K562 (cell line): ENCODE data around the gene NQO2. TPM values are rescaled to one million over a fixed set of nuclear protein-coding genes. Genes with fewer than 3 reads are reported as not detected.

Experiments used
- ARID1B ChIP-seq: fragments of 450-650 bp; IDR thresholded peaks from 2 replicates; pipeline ENCODE4 v1.6.1; 2016; ENCODE audit warnings: antibody characterized with exemption, mild to moderate bottlenecking, inconsistent platforms
- C11orf30 ChIP-seq: fragments of 450-650 bp; IDR thresholded peaks from 2 replicates; pipeline ENCODE4 v1.6.1; 2016; ENCODE audit warnings: low read depth, mild to moderate bottlenecking
- CBFA2T3 ChIP-seq: fragments of 450-650 bp; IDR thresholded peaks from 2 replicates; pipeline ENCODE4 v1.6.1; 2017
- ERF ChIP-seq: fragments of 450-650 bp; formaldehyde crosslinking; IDR thresholded peaks from 2 replicates; pipeline ENCODE4 v1.4.0; 2020; ENCODE audit warnings: mild to moderate bottlenecking, mixed read lengths
- HSF4 ChIP-seq: fragments of 250-450 bp; sonication (Bioruptor Pico); IDR thresholded peaks from 2 replicates; pipeline ENCODE4 v2.1.2; 2022; ENCODE audit warnings: mild to moderate bottlenecking, moderate library complexity, borderline replicate concordance
- L3MBTL2 ChIP-seq: fragments of 450-650 bp; IDR thresholded peaks from 2 replicates; pipeline ENCODE4 v1.6.1; 2016; ENCODE audit warnings: mild to moderate bottlenecking, moderate library complexity
- LCOR ChIP-seq: sonication (generic); formaldehyde crosslinking; IDR thresholded peaks from 2 replicates; pipeline ENCODE4 v1.8.0; 2022; ENCODE audit warnings: mild to moderate bottlenecking, missing genetic modification reagents
- MTA3 ChIP-seq: fragments of 450-650 bp; formaldehyde crosslinking; IDR thresholded peaks from 2 replicates; pipeline ENCODE4 v1.6.1; 2017; ENCODE audit warnings: mild to moderate bottlenecking, borderline replicate concordance
- NFIX ChIP-seq: fragments of 250-450 bp; sonication (Bioruptor Pico); IDR thresholded peaks from 2 replicates; pipeline ENCODE4 v1.4.0; 2020; ENCODE audit warnings: low read depth, mild to moderate bottlenecking, moderate library complexity
- NRF1 ChIP-seq, 2 experiments: fragments of 450-650 bp; IDR thresholded peaks in 1 of 2; conservative IDR thresholded peaks in 1 of 2; 2 replicates each; pipeline ENCODE4 v1.6.1; 2014; ENCODE audit warnings: mild to moderate bottlenecking in 2 of 2
- NUFIP1 ChIP-seq: fragments of 450-650 bp; IDR thresholded peaks from 2 replicates; pipeline ENCODE4 v1.6.1; 2018; ENCODE audit not compliant: partially characterized antibody
- PPARD ChIP-seq: fragments of 250-450 bp; sonication (Bioruptor Pico); IDR thresholded peaks from 2 replicates; pipeline ENCODE4 v1.8.0; 2022; ENCODE audit warnings: inconsistent platforms, mild to moderate bottlenecking, moderate library complexity
- RBM25 ChIP-seq: fragments of 200-400 bp; formaldehyde crosslinking; IDR thresholded peaks from 2 replicates; pipeline ENCODE4 v1.6.1; 2018; ENCODE audit warnings: low read length, low read depth, moderate library complexity; ENCODE audit not compliant: severe bottlenecking
- SMAD4 ChIP-seq: fragments of 250-450 bp; sonication (Bioruptor Pico); conservative IDR thresholded peaks from 2 replicates; pipeline ENCODE4 v1.8.0; 2021; ENCODE audit warnings: inconsistent platforms, mild to moderate bottlenecking, moderate library complexity
- SMARCE1 ChIP-seq: fragments of 450-650 bp; IDR thresholded peaks from 2 replicates; pipeline ENCODE4 v1.7.1; 2016; ENCODE audit warnings: mild to moderate bottlenecking
- TEAD2 ChIP-seq: fragments of 450-650 bp; IDR thresholded peaks from 2 replicates; pipeline ENCODE4 v1.6.1; 2016; ENCODE audit warnings: missing genetic modification characterization, control low read depth, missing compliant biosample characterization
- ZBED1 ChIP-seq: IDR thresholded peaks from 2 replicates; pipeline ENCODE4 v1.6.1; 2014
- ZFP30 ChIP-seq: fragments of 250-450 bp; sonication (Bioruptor Pico); IDR thresholded peaks from 2 replicates; pipeline ENCODE4 v1.8.0; 2022; ENCODE audit warnings: moderate library complexity, mild to moderate bottlenecking, inconsistent platforms, borderline replicate concordance
- ZNF146 ChIP-seq: IDR thresholded peaks from one replicate; pipeline ENCODE4 v1.6.1; 2018; ENCODE audit warnings: missing compliant biosample characterization; ENCODE audit not compliant: unreplicated experiment
- polyA plus RNA-seq, 8 experiments: library from polyadenylated mRNA; depleted of rRNA in 4 of 8; stranded (reverse) in 5 of 8; unstranded in 3 of 8; fragments of >200 nt; fragmentation: Nextera tagmentation in 2 of 8; fragmentation: Illumina TruSeq in 1 of 8; extraction: Ambion mirVana in 2 of 8; extraction: Trizol in 1 of 8; gene quantifications; 2 replicates each; pipeline versions ENCODE4 v1.2.1 to v1.2.3, GENCODE V29; 2011 to 2014; ENCODE audit warnings: inconsistent platforms in 1 of 8, missing spikeins in 1 of 8
- total RNA-seq, 7 experiments: library from RNA; depleted of rRNA in 6 of 7; stranded (reverse); fragments of >200 nt in 6 of 7; fragmentation: Illumina TruSeq in 2 of 7; extraction: Trizol in 2 of 7; gene quantifications; 2 replicates each; pipeline versions ENCODE4 v1.2.1 to v1.2.3, GENCODE V29; 2011 to 2021; ENCODE audit warnings: low replicate concordance in 1 of 7
- TF ChIP-seq, protein P1 (sequence below): fragments of 450-650 bp; IDR thresholded peaks from 2 replicates; pipeline ENCODE4 v1.6.1; 2016; ENCODE audit warnings: antibody characterized with exemption
- TF ChIP-seq, protein P2 (sequence below): sonication (generic); formaldehyde crosslinking; IDR thresholded peaks from 2 replicates; pipeline ENCODE4 v1.8.0; 2022; ENCODE audit warnings: mild to moderate bottlenecking, missing genetic modification reagents
- TF ChIP-seq, protein P3 (sequence below): IDR thresholded peaks from 2 replicates; pipeline ENCODE4 v1.6.1; 2012; ENCODE audit warnings: low read depth, low read length, improper control_type of control experiment, borderline replicate concordance
- TF ChIP-seq, protein P4 (sequence below): IDR thresholded peaks from 3 replicates; pipeline ENCODE4 v1.6.1; 2011; ENCODE audit warnings: borderline replicate concordance, mild to moderate bottlenecking, moderate library complexity; ENCODE audit not compliant: insufficient read length; ENCODE audit errors: extremely low read depth

NQO2 gene
- total and polyA plus RNA-seq, 9 of the 15 experiments (the other 6 are each of a cell fraction or from before 2014, with no cell fraction given) = 54.6 to 214 (median 116) TPM

DNA sequence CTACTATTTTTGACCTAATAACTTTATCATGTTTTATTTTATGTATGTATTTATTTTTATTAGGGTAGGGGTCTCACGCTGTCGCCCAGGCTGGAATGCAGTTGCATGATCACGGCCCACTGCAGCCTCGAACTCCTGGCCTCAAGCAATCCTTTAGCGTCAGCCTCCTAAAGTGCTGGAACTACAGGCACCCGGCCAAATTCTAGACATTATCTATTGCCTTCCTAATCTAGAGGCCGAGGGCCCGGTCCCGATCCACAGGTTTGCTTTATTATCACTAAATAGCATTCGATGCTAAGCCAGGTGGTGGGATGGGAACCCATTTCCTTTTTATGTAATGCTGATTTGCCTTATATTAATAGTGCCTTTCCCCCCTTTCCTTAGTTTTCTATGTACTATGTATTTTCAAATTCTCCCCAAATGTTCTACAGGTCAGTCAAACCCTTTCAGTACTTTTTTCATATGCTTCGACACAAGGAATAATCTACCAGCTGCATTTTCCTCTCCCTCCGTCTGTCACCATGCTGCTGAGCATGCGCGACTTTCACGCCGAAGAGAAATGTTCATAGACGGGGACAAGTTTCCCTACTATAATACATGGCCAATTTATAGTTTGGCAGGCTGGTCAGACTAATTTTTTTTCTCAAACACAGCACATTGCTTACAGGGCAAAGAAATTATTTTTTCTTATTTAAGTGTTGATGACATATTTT lies 34.7 kb upstream of the NQO2 start (continued):
- TF ChIP-seq, protein P1, sequence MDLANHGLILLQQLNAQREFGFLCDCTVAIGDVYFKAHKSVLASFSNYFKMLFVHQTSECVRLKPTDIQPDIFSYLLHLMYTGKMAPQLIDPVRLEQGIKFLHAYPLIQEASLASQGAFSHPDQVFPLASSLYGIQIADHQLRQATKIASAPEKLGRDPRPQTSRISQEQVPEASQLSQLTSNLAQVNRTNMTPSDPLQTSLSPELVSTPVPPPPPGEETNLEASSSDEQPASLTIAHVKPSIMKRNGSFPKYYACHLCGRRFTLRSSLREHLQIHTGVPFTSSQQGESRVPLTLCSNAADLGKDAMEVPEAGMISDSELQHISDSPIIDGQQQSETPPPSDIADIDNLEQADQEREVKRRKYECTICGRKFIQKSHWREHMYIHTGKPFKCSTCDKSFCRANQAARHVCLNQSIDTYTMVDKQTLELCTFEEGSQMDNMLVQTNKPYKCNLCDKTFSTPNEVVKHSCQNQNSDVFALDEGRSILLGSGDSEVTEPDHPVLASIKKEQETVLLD = no peak
- TF ChIP-seq, protein P2, sequence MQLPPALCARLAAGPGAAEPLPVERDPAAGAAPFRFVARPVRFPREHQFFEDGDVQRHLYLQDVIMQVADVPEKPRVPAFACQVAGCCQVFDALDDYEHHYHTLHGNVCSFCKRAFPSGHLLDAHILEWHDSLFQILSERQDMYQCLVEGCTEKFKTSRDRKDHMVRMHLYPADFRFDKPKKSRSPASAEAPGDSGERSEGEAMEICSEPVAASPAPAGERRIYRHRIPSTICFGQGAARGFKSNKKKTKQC = no peak
- TF ChIP-seq ZNF146 (CRISPR knock-in tag) (no peak), ZFP30 (CRISPR knock-in tag) (no peak), ZBED1 (no peak), ERF (CRISPR knock-in tag) (no peak), RBM25 (no peak), ARID1B (peak; percentile 65), NFIX (CRISPR knock-in tag) (0 out of 2 replicates have a peak, but pooled peaks have one; percentile 27), MTA3 (0 out of 2 replicates have a peak, but pooled peaks have one; percentile 37), LCOR (CRISPR knock-in tag) (no peak), TEAD2 (no peak), CBFA2T3 (peak; percentile 76), HSF4 (CRISPR knock-in tag) (no peak), NRF1 (conservative IDR thresholded peaks at IDR 0.05 in 1 of 2, IDR thresholded peaks at IDR 0.05 in 1 of 2) (peak; percentile 89 to 90), PPARD (CRISPR knock-in tag) (no peak), SMAD4 (CRISPR knock-in tag) (peak; percentile 43; the same call in 1 of the 2 replicates), L3MBTL2 (peak; percentile 68), C11orf30 (0 out of 2 replicates have a peak, but pooled peaks have one; percentile 18), SMARCE1 (peak; percentile 56; the same call in 1 of the 2 replicates), NUFIP1 (peak; percentile 30)
- TF ChIP-seq, protein P3, sequence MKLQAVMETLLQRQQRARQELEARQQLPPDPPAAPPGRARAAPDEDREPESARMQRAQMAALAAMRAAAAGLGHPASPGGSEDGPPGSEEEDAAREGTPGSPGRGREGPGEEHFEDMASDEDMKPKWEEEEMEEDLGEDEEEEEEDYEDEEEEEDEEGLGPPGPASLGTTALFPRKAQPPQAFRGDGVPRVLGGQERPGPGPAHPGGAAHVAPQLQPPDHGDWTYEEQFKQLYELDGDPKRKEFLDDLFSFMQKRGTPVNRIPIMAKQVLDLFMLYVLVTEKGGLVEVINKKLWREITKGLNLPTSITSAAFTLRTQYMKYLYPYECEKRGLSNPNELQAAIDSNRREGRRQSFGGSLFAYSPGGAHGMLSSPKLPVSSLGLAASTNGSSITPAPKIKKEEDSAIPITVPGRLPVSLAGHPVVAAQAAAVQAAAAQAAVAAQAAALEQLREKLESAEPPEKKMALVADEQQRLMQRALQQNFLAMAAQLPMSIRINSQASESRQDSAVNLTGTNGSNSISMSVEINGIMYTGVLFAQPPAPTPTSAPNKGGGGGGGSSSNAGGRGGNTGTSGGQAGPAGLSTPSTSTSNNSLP = peak; percentile 59; the same call in 1 of the 2 replicates
- TF ChIP-seq, protein P4, sequence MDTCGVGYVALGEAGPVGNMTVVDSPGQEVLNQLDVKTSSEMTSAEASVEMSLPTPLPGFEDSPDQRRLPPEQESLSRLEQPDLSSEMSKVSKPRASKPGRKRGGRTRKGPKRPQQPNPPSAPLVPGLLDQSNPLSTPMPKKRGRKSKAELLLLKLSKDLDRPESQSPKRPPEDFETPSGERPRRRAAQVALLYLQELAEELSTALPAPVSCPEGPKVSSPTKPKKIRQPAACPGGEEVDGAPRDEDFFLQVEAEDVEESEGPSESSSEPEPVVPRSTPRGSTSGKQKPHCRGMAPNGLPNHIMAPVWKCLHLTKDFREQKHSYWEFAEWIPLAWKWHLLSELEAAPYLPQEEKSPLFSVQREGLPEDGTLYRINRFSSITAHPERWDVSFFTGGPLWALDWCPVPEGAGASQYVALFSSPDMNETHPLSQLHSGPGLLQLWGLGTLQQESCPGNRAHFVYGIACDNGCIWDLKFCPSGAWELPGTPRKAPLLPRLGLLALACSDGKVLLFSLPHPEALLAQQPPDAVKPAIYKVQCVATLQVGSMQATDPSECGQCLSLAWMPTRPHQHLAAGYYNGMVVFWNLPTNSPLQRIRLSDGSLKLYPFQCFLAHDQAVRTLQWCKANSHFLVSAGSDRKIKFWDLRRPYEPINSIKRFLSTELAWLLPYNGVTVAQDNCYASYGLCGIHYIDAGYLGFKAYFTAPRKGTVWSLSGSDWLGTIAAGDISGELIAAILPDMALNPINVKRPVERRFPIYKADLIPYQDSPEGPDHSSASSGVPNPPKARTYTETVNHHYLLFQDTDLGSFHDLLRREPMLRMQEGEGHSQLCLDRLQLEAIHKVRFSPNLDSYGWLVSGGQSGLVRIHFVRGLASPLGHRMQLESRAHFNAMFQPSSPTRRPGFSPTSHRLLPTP = peak; percentile 88
